Measurements from ENCODE around the gene GDAP1L1.

Gene GDAP1L1

DNA sequence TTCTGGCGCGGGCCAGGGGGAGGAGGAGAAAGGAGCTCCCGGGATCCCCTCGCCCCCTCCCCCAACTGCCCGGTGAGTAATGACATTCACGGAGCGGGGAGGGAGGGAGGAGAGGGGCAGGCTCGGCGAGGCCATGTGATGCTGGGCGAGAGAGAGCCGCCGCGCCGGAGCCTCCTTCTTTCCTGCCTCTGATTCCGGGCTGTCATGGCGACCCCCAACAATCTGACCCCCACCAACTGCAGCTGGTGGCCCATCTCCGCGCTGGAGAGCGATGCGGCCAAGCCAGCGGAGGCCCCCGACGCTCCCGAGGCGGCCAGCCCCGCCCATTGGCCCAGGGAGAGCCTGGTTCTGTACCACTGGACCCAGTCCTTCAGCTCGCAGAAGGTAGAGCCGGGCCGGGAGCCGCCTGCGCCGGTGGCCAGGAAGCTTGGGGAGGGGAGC is at the start of gene GDAP1L1:
Gene GDAP1L1 (plus strand): TSS at position 178 of the 441 bp plus-strand sequence. CDS start 27 bp downstream, at position 205.
- no peak for DNase-seq

DNA sequence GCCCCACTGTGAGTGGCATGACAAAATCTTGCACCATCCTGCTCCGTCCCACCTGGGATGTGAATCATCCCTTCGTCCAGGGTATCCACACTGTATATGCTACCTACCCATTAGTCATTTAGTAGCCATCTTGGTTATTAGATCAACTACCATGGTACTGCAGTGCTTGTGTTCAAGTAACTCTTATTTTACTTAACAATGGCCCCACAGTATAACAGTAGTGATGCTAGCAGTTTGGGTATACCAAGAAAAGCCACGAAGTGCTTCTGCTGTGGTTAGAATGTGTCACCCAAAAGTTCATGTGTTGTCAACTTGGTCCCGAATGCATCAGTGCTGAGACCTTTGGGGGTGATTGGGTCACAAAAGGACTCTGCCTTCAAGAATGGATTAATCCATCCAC is 48.2 kb upstream of the GDAP1L1 start:
- DNase-seq, result no peak

DNA sequence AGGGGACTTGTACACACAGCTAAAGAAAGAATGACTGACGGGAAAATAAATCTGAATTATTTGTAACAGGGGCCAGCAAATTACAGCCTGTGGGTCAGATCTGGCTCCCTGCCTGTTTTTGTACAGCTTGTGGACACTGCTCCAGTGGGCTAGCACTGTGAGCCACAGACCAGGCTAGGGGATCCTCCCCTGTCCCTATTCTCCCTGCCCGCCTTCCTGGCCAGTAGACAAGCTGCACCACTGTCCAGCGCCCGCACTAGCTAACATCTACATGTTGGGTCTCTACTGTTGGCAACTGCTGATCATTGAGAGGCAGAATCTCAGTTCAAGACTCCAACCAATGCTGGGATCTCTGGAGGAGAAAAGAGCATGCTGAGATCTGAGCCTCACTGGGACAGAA is 47.2 kb upstream of the GDAP1L1 start:
- DNase-seq, result no peak

DNA sequence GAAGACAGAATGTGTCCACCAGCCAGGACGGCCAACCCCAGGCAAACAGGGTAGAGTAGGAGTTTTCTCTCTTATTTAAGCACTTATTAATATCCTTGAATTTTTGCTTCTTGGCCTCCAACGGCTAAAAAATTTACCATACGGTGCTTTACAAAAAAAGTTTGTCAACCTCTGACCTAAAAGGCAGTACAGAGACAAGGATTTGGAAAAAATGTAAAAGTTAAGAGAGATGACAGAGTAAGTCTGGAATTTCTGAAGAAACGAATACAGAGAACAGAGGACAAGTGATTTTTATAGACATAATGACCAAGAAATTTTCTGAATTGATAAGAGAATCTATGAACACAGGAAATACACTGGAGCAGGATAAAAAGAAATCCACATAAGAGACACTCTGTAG is 46.7 kb upstream of the GDAP1L1 start:
- no peak for DNase-seq

DNA sequence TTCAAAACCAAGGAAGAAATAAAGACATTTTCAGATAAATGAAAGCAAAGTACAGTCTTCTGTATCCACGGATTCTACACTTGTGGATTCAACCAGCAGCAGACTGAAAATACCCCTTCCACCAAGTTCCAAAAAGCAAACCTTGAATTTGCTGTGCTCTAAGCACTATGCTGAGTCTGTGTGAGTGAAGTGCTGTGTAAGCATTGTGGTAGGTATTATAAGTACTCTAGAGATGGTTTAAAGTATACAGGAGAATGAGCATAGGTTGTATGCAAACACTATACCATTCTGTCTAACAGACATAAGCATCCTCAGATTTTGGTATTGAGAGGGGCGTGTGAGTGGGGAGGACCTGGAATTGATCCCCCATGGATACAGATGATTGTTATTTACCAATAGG is 46.1 kb upstream of the GDAP1L1 start:
- DNase-seq, result no peak

DNA sequence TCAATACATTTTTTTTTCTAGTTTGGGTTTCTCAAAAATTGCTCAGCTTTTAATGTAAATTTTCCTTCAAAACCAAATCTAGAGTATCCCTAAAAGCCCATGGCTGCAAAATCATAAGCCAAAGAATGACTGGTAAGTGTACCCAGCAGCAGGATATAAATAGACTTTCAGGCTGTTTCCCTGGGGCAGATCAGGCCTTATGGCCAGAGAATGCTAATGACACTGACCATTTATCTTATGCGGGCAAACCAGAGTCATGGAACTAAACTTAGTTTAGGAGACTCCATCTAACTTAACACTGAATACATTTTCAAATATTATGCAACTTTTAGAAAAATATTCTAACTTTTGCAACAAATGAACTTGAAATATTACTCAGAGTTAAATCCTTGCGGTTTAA is 43.9 kb upstream of the GDAP1L1 start:
- no peak for DNase-seq

DNA sequence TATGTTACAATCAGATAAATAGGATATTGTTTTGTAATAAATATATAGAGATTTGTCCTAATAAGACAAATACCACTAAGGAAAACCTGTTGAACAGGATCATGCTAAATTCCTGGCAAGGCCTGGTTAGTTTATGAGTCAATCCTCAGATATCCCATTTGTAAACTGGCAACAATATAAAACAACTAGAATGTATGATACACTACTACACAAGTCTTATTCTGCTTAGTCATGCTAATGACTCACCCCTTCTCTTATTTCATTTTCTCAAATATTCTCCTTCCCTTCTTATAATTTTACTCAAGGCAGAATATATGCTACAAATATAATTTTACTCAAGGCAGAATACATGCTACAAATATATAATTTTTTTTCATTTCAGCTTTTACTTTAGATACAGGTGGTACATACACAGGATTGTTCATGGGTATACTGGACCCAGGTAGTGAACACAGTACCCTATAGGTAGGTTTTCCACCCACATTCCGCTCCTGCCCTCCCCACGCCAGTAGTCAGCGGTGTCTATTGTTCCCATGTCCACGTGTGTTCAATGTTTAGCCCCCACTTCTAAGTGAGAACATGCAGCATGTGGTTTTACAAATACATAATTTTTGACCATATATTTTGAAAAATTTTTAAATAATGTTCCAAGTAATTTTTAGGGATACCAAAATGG is 42.8 kb upstream of the GDAP1L1 start:
- DNase-seq, result no peak

DNA sequence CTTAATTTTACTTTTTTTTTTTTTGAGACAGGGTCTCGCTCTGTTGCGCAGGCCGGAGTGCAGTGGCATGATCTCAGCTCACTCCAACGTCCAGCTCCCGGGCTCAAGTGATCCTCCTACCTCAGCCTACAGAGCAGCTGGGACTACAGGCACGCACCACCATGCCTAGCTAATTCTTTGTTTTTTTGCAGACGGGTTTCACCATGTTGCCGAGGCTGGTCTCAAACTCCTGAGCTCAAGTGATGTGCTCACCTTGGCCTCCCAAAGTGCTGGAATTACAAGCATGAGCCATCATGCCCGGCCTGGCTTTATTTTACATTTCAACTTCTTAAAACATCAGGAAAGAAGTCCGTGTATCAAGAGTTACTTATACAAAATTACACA is 42.3 kb upstream of the GDAP1L1 start:
- no peak for DNase-seq

DNA sequence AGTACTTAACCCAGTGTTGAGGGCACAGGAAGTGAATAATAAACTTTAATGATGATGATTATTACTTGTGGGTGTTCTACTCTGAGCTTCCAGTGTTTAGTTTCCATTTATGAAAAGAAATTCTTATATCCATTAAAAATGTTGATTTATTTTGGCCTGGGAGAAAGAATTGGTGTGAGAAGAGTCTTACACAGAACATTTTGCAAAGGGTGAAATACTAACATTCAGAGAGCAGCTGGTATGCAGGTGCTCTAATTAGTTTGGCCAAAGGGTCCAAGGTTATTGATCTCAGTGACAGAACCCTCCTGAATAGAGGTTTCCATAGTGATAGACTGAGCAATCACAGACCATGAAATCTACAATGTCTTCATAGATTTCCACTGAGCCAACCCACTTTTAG is 41.0 kb upstream of the GDAP1L1 start:
- no peak for DNase-seq

DNA sequence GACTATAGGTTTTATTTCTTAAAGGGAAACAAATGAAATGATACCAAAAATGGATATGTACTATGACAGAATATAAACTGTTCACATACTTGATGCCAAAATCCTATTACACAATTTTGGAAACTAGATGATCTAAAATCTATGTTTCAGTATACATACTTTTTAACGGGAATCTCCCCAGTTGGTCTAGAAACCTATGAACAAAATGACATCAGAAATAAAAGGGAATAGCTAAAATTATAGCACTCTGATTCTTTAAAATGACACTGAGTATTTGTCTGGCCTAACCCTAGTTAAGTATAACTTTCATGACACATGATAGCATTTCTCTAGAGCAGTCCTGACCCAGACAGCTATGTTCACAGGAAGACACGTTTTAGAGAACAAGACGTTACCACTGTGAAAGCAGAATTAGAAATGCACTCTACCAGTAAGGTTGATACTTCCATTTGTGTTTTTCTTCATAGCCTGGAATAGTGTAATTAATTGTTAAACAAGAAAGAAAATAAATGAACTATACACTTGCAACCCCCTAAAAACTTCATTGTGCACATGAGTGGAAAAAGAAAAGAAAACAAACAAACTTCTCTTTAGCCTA is 39.9 kb upstream of the GDAP1L1 start:
- DNase-seq, result no peak

DNA sequence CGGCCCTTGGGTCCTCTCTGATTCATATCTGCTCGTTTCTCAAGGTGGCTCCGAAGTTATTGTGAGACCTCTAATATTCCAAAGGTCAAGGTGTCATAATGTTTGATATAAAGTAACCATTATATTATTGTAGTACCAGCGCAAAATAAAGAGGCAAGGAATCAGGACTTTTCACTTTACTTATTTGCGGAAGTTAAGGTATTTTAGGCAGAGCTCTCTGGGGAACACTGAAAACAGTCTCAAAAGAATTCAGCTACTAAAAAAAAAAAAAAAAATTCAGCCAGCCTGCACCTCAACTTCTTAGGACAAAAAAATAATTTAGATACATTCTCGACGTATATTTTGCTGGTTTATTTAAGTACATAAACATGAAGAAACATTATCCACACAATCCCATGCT is 38.9 kb upstream of the GDAP1L1 start:
- DNase-seq, result no peak

DNA sequence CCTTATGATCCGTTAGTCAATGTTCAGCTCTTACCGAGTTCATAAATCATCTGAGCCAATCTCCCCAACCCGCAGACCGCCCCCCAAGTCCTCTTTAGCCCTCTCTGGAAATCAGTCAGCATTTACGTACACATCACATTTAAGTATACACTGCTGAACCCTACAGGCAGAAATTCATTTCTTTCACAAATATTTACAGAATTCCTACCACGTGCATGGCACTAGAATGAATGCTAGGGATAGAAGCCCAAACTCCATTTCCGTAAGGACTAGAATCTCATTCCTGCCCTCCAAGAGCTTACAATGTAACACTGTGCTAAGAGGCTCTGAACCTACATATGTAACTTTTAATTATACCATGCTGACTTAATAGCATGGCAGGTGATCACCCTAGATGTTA is 38.3 kb upstream of the GDAP1L1 start:
- DNase-seq, result no peak

DNA sequence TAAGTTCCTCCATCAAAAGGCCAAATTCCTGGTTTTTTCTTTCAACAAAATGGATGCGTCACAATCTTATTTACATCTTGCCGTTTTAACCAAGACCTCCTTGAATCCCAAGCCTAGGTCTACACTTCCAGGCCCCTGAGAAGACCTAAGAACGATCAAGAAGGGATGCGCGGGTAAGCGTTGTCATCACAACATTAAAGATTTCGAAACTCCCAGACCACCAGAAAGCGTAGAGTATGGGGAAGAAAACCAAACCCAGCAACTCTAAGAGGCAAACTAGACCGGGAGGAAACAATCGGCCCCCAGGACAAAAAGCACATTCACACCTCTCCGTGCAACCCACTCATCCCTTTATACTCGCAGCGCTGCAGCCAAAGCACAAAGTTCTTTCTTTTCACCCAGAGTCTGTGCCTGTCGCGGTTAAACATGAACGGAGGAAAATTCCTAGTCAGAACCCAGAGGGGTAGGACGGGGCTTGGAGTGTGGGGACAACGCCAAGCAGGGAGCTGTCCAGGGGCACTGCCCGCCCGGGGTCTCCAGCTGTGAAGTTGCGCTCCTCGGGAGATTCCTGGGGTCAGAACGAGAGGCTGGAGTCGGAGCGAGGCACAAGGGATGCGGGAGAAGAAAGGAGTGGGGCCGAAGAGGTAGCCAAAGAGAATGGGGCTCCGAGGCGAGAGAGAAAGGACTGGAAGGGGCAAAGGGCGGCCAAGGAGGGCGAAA is 37.3 kb upstream of the GDAP1L1 start:
- peak; percentile 67 for DNase-seq

DNA sequence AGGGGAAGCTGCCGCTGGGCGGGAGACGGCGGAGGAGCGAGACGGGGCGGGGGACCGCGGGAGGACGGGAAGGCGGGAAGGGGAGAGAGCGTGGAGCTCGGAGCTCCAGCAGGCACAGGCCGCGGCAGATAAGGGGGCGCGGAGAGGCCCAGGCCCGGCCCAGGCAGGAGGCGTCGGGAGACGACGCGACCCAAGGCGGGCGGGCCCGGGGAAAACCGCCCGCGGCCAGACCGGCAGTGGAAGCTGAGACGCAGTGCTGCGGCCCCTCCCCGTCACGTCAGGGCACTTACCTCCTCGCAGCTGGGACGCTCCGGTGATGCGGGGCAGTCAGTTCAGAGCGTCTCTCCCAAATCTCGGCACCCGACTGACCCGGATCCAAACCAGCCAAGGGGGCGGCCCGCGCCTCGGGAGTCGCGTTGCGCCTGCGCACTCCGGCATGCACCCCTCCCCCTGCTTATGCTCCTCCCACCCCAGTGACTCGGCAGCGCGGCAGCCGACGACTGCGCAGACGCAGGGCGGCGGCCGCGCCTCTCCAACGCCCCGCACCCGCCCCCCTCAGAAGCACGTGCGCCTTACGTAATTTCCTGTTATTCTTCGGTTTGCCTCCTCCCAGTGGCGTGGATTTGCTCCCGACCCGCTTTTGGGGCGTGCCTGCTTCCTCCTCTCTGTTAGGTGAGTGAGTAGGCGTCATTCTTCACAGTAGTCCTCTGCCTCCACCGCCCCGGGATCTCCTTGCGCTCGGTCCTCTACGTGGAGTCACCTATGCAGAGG is 36.5 kb upstream of the GDAP1L1 start, which contains the start of gene OSER1:
Gene OSER1 (minus strand): TSS at position 366 of the 771 bp plus-strand sequence. CDS start 3,814 bp downstream, outside the sequence.
- DNase-seq, result peak; percentile 99

DNA sequence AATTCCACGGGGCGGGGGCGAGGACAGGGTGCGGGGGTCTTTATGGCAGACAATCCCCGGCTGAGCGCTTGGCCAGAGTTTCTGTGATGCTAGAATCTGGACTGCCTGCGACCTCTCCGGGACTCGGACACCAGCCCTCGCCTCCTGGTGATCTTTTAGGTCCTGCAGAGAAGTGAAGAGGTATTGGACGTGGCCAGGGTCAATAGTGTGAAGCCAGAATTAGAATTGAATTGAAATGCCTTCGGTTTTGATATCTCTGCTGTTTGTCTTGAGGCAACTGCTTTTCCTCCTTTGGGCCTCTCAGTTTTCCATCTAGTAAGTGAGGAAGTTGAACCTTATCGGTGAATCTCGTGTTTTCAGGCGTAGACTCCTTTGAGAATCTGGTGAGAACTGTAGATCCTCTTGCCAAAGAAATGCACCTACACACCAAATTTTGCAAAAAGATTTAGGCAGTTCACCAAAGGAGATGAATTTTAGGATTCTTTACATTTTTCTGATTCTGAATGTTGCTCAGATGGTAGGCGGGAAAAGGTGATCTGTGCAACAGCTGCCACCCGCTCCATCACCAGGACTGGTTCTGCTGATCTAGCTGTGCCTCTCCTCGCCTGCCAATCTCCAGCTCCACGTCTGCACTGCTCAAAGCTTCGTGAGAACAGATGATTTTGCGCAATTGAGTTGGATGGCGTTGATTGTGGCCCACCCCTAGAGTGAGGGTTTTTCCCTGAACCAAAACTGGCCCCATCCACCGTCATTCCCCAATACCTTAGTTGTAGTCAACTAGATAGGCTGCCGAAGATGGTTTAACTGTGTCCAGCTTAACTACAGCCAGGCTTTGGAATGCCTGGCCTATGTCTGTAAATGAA is 35.7 kb upstream of the GDAP1L1 start:
- DNase-seq, result no peak

DNA sequence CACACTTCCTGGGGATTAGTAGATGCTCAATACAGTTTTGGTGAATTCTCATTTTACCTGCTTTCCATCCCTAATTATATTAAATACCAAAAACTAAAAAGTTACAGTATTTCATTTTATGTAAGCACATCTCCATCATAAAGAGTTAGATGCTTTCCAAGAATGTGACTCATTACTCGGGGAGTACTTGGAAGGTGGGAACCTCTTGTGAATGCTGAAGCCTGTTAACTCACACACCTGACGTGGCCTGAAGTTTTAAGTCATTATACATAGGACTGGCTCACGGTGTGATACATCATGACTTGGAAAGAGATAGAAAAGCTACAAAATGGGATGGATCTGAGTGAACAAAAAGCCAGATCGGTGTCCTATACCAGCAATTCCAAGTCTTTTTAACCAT is 34.3 kb upstream of the GDAP1L1 start:
- no peak for DNase-seq

DNA sequence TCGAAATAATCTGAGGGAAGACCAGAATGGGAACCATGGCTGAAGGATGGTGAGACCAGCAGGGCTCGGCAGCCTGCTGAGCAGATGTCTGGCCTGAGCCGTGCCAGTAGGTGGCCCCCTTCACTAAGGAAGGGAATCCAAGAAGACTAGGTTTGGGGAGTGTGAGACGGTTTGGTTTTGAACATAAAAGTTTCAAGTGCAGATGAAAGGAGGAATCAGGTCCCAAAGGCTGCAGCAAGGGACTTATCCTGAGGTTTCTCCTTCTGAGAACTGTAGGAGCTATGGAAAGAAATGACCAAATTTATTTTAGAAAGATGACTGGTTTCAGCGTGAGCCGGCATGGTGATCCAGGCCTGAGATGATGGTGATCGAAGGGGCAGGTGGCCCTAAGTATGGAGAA is 32.0 kb upstream of the GDAP1L1 start:
- DNase-seq, result peak; percentile 83

DNA sequence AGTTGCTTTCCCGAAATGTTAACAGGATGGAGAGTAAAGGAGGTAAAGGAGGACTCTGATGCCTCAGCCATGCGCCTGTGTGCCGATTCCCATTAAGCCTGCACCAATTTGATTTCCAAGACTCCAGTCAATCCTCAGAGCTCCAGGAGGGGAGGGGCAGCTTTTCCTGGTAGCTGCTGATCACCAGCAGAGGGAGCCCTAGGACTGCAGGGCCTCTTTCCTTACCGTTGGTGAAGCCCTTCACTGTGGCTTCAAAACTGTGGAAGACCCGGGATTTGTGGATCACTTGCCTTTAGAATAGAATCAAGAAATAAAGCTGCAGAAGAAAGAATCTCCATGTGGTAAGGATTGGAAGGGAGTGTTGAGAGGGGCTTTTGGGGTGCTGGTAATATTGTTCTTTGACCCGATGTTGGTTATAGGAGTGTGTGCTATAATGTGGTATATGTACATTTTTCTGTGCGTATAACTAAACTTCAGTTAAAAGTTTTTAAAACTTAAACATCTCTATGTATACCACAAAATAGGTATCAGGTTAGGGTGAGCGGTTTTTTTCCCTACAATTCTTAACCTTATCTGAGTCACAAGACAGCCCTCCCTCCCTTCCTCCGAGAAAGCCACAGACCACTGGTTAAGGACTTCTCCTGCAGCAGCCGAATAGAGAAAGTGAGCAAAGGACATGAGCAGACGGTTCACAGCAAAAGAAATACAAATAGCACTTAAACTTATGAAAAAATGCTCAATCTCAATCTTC is 29.6 kb upstream of the GDAP1L1 start:
- DNase-seq, result peak; percentile 80

DNA sequence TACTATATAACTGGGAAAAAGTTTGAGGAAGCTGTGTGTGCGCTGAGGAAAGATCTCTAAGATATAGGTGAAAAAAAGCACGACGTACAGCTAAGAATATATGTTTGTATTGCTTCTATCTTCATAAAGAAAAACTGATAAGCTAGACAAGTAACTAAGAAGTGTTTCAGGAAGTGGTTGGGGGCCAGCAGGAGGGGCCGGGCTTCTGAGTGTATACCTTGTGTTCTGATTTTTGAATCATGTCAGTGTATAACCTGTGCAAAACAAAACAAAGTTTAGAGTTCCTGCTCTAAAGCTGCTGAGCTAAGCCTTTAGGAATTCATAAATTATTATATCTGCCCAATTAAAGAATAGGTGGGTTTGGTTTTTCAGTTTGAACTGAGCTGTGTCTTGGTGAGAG is 28.7 kb upstream of the GDAP1L1 start:
- no peak for DNase-seq

DNA sequence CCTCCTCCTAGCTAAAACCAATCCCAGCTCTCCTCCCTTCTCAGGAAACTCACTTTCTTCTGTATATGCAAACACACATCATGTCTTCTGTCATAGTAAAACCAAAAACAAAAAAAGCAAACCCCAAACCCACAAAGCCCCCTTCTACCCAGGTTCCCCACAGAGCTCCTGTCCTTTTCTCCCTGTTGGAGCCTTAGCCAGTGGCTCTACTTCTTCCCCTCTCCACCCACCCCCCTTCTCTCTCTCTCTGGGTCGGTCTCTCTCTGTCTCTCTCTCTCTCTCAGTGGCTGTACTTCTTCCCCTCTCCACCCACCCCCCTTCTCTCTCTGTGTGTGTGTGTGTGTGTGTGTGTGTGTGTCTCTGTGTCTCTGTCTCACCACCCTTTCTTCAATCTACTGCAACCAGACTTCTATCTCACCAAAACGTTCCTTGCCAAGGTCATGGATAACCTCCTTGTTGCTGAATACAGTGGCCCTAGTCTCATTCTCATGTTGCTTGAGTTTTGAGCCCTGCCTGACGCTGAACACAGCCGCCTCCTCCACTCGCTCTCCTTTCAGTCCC is 27.9 kb upstream of the GDAP1L1 start:
- no peak for DNase-seq

DNA sequence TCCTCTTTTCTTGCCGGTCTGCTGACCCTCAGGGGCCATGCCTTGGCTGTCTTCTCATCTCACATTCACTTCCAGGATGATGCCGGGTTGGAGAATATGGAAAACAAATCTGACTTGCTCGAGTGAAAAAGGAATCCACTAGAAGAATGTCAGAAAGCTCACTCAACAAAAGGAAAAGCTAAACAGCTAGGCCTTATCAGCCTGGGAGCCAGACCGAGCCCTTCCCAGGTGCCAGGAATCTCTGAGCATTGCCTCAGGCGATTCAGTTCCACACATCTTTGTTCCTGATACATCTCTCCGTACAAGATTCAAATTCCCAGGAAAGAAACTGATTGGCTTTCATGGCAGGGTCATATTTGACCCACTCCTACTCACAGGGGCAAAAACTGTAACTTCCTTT is 27.3 kb upstream of the GDAP1L1 start:
- DNase-seq, result no peak
